ENCODE measurements around the gene TMEM88.
A peak's percentile ranks its signal among the peaks of the same experiment; 100 is the strongest.
"Not testable (repeated sequence)": the region's sequence is repeated elsewhere in the genome, so short reads cannot be mapped to it uniquely, and the experiment has no call there.

Gene TMEM88

DNA sequence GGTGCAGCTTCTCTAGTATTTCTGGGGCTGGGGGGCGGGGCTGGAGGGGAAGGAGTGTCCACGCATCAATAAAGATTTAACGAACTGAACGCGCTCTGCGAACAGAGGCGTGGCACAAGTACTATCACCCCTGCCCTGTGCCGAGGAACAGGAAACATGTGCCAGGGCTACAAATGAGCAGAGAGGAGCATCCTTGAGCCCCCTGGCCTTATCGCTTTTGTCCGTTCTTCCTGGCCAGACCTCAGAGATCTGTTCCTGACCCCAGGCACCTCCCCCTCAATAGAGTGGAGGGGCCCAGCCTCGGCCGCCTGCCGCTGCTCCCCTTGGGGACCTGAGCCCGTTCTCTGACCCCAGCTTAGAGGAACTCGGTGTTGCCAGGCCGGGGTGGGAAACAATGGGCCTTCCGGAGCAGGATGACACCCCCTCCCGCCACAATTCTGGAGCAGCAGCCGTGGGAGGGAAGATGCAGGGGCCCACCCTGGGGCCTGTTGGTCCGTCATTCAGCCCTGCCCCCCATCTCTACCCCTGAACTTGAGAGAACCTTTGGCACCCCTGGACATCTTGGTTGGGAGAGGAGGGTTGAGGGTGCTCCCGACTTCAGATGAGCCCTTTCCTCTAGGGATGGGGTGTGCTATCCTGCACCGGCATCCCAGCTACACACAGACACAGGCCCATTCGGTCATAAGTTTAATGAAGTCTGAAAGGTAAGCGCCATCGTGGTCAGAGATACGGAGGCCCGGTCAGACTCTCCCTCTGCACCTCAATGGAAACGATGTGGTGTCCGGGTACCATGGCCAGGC, 1.3 kb downstream of the TMEM88 start:
- DNase-seq (ENCODE audit: low read depth in 2 of 2), result no peak

DNA sequence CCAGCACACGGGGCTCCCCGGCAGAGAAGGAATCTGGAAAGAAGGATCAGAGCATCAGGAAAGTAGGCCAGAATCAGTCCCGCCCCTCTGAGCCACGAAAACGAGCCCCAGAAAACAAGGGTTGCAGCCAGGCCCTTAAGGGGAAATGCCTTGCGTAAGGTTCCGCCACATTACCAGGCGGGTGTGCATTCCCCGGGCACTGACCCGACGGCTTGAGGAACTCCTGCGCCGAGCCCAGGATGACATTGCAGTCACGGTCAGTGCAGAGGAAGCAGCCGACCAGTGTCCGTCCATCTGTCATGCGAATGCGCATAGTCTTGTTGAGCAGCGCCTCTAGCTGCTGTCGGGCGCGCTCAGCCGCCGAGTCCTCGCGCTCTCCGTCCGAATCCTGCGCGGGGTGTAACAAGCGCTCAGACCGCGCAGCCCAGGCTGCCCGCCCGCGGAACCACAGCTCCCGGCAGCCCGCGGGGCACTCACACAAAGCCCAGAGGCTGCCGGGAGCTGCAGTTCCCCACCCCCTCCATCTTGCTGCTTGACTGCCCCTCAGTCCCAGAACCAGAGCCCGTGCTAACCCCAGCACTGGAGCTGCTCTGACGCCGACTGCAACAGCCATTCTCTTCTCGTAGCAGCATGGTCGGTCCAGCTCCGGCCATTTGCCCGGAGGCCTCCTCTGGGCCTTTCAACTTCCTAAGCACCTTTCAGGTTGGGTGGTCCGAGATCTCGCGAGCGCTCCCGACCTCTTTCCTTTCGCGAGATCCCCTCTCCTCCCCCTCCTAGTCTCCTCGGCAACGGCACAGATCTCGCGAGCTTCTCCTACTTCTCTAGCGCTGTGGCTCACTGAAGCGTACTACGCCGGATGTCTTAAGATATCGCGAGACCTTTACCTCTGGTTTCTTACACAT, 2.2 kb downstream of the TMEM88 start, which contains the start of gene NAA38:
TSS of gene NAA38 (minus strand) at position 749 of the 902 bp plus-strand sequence. CDS start at position 653, 96 bp downstream.
- peak; percentile 86 to 90 for DNase-seq (ENCODE audit: low read depth in 2 of 2)

DNA sequence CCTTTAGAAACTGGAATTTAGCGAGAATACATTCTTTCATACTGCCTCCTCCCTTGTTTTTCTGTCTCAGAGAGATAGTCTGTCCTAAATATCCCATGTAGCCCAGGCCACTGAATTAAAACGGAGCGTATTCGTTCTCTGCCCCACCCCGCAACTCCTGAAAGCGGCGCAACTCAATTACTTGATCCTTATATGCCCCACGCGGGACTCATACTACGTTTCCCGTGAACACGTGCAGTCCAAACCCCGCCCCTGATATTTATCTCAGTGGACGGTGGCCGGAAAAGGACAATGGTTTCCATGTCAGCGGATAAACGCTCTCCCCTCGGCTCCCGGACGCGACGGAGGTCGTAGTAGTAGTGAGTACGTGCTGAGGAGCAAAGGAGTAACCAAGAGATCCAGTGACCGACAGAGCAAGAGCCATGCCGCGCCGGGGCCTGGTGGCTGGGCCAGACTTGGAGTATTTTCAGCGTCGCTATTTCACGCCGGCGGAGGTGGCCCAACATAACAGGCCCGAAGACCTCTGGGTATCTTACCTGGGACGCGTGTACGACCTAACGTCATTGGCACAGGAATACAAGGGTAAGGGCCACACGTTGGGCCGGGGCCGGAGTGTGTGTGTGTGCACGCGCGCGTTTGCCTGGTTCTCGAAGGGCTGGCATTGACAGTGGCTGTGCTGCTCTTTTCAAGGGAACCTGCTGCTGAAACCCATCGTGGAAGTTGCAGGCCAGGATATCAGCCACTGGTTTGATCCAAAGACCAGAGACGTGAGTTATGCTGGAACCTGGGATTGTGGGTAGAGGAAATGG, 3.1 kb downstream of the TMEM88 start, which contains the start of gene CYB5D1:
TSS of gene CYB5D1 (plus strand) at position 291 of the 809 bp plus-strand sequence. CDS start at position 423, 132 bp downstream.
- peak; percentile 74 to 79 for DNase-seq (ENCODE audit: low read depth in 2 of 2)

DNA sequence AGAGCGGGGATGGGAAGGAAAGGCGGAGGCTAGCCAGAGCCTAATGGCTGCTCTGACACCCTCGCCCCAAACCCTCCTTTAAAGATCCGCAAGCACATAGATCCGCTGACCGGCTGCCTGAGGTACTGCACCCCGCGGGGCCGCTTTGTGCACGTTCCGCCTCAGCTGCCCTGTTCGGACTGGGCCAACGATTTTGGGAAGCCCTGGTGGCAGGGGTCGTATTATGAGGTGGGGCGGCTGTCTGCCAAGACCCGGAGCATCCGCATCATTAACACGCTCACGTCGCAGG, 3.6 kb downstream of the TMEM88 start:
- DNase-seq (ENCODE audit: low read depth in 2 of 2), result no peak

DNA sequence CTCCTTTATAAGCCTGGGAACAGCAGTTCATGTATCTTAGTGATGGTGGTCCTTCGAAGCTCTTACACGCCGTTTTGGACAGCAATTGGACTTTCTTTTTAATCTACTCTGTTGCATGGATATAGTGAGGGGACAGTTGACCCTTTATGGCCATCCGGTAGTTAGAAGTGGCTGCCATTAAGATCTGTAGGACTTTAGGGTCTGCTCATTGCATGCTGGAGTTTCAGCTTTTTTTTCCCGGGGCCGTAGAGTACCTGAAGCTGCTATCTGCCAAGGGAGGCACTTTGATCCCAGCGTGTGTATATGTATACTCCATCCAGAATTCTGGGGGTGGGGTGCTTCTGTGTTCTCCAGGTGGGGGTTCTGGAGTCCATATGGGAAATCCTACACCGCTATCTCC, 4.2 kb downstream of the TMEM88 start:
- no peak for DNase-seq (ENCODE audit: low read depth in 2 of 2)

DNA sequence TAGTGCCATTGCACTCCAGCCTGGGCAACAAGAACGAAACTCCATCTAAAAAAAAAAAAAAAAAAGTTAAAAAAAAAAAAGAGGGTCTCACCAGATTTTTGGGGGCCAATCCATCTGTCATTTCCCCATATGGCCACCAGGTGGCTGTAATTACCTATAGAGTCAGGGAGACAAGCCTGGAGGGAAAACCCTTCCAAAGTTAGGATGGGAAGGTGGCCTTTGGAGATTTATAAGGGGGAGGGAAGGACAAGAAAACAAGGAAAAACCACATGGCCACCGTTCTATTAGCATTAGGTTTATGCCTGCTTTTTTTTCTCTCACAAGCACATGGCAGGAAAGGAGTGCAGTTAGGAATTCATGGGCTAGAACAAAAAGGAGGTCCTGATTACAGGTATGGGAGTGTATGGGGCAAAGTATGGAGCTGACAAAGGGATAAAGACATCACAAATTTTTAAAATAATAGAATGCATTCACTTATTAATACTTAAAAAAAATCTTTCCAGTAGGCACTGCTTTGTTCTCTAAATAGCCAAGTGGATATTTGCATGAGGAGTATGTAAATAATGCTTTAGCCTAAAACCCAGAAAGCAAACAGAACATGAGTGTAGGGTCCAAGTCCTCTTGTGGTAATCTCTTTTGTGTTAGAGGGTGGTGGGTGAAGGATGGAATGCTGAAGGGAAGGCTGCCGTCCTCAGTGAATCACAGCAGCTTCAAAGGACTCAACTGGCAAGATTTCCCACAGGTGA, 8.0 kb downstream of the TMEM88 start:
- DNase-seq (ENCODE audit: low read depth in 2 of 2), result no peak

DNA sequence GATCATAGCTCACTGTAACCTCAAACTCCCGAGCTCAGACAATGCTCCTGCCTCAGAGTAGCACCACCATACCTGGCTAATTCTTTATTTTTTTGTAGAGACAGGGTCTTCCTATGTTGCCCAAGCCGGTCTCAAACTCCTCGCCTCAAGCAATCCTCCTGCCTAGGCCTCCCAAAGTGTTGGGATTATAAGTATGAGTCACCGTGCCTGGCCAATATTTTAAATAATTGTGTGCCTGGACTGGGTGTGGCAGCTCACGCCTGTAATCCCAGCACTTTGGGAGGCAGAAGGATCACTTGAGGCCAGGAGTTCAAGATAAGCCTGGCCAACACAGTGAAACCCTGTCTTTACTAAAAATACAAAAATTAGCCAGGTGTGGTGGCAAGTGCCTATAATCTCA, 9.5 kb downstream of the TMEM88 start:
- DNase-seq (ENCODE audit: low read depth in 2 of 2), result not testable (repeated sequence)

DNA sequence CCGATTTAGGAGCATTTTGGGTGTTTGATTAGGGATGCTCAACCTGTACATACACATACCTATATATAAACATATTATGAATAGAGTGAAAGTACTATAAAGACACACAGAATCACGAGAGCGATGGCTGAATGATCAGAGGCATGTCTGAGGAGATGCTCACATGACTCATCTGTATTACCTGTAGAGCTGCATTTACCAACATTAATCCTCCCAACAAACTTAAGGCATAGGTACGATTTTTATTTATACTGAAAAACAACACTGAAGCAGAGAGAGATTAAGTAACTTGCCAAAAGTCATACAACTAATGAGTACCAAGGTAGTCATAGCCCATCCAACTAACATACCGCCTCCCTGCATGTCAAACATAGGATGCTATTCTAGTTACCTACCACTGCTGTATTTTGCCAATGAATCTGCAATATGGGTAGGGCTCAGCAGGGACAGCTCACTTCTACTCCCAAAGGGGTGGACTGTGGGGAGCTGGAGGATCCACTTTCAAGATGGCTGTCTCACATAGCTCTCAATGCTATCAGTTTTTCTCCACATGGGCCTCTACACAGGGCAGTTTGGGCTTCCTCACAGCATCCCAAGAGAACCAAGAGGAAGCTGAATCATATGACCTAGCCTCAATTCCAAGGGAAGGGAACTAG, 10.3 kb downstream of the TMEM88 start:
- DNase-seq (ENCODE audit: low read depth in 2 of 2), result no peak

DNA sequence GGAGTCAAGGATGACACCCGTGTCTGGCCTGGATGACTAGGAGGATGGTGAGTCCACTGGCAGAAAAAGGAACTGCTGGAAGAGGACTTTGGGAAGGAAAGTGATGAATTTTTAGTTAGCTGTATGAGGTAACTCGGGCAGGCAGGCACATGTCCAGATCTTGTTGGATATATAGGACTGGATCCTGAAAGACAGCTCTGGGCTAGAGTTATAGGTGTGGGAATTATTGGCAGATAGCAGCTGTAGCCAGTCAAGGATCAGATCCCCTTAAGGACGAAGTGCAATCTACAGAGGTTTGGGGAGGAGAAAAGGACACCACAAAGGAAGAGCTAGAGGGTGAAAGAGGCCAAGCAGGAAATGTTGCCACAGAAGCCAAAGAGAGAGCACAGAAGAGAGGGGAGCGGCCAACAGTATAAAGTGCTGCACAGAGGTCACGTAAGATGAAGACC, 13.0 kb downstream of the TMEM88 start:
- DNase-seq (ENCODE audit: low read depth in 2 of 2), result no peak

DNA sequence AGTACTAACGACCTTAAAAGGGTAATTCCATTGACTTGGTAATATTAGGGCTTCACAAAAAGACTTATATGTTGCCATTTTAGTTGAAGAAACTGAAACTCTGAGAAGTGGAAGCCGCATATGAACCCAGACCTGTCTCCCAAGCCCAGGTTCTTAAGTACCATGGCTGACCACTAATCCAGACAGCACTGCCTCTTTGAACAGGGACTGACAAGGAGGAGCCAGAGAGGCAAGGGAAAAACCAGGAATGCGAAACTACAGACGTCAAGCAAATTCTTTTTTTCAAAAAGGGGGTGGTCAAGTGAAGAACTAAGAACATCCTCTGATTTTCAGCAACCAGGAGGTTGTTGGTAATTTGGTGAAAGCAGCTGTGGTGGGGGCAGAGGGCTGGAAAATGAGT, 18.2 kb downstream of the TMEM88 start:
- DNase-seq (ENCODE audit: low read depth in 2 of 2), result no peak

DNA sequence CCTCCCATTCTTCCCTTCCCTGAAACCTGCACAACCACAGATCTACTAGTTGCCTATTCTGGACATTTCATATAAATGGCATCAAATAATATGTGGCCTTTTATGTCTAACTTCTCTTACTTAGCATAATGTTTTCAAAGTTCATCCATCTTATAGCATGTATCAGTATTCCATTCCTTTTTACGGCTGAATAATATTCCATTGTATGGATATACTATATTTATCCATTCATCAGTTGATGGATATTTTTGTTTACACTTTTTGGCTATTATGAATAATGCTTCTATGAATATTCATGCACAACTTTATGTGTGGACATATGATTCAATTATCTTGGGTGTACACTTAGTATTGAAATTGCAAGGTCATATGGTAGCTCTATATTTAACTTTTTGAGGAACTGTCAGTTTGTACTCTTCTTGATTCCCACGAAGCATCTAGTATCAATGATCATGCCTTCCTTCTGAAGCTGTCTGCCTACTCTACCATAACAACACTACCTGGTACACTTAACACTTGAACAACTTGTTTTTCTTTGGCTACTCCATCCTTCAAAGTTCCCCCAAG, 21.0 kb downstream of the TMEM88 start:
- DNase-seq (ENCODE audit: low read depth in 2 of 2), result no peak

DNA sequence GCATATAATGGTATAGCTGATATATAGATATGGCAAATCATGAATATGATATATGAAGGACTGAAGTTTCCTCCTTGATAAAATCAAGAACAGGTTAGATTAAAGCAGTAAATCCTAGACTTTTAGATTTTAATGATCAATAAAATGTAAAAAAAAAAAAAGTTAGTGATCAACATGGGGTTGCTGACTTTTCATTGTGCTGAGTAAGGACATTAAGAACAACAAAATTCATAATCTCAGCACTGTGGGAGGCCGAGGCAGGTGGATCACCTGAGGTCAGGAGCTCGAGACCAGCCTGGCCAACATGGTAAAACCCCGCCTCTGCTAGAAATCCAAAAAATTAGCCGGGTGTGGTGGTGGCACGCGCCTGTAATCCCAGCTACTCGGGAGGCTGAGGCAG, 23.4 kb downstream of the TMEM88 start:
- DNase-seq (ENCODE audit: low read depth in 2 of 2), result no peak

DNA sequence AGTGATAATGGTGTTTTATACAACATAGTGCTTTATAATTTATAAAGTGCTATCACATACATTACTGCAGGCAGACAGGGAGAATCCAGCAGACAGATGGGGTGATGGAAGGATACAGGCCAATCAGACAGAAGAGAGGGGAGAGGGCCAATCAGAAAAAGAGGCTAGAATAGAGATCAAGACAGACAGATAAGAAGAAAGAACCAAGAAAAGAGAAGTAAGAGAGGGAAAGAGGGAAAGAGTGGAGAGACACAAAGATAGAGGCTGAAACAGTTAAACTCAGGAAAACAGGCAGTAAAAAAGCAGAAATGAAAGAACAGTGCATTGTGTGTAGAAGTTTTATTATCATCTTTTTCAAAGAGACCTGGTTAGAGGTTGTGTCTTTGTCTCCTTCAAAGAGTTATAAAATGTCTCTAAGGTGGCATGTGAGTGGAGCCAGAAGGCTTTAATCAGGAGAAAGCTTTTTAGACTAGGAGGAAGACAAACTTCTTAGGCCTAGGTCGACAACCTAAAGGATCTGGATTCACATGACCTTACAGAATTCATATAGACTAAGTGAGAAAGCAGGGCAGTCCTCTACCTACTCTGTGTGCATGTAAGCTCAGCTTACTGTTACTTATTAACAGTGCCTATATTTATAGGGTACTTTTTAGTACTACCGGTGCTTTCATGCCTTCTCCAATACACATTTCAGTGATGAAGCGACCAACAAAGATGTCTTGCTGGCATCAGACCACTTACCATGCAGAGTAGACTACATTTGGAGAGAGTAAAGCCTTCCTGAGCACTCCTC, 25.4 kb downstream of the TMEM88 start:
- DNase-seq (ENCODE audit: low read depth in 2 of 2), result no peak

DNA sequence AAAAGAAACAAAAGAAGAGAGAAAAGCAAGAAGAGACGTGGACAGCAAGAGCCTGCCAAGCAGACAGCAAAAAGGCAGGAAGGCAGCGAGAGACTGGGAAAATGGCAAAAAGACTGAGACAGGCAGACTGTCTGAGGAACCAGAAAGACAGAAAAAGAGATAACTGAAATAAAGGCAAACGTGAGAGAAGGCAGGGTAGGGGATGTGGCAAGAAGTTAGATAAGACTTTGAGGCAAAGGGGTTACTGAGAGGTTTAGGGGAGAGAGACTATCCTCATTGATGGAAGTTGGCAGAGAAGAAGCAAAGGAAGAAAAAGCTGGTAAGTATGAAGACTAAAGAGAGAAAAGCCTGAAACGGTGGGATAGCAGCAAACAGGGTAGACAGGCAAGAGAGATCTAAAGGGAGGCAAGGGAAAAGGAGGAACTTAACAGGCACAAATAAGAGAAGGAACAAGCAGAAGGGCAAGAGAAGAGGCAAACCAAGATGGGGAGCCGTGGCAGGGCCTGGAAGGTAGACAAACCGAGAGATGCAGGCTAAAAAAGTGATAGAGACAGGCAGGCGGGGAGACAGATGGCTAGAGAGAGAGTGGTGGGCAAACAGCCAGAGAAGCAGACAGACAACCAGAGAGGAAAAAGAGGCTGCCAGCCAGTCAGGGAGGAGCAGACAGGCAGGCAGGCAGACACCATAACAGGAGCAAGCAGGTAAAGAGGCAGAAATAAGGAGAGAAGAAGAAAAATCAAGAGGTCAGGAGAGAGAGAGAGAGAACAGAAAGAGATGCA, 26.6 kb downstream of the TMEM88 start:
- DNase-seq (ENCODE audit: low read depth in 2 of 2), result no peak

DNA sequence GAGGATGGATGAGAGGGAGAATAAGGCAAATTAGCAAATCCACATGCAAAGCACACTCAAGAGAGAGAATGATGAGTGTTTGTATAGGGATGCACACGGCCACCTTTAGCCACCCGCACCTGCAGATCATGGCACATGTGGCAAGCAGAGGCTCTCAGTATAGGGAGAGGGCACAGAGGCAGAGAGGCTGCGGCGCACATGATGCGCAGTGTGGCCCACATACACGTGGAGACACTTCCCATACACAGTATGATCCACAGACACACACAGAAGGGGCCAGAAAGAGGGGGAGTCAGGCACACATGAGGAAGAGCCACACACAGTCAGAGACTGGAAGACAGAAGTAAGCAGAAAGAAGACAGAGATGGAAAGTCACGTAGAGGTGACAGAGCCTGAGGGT, 27.2 kb downstream of the TMEM88 start:
- DNase-seq (ENCODE audit: low read depth in 2 of 2), result no peak

DNA sequence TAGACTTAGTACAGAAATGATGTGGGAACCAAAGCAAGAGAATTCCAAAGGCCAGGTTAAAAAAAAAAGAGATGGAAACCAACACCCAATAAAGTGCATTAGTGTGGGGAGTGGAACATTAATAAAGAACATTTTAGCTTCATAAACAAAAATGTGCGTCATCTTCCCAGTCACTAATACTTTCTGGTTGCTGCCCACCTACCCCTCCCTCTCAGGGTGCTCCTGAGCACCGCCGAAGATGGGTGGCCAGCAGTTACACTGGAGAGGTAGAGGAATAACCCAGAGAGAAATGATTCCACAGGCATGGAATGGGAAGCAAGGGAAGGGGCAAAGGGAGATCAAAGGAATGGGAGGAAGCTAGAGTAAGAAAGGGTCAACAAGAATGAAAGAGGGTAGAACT, 27.8 kb downstream of the TMEM88 start:
- no peak for DNase-seq (ENCODE audit: low read depth in 2 of 2)

DNA sequence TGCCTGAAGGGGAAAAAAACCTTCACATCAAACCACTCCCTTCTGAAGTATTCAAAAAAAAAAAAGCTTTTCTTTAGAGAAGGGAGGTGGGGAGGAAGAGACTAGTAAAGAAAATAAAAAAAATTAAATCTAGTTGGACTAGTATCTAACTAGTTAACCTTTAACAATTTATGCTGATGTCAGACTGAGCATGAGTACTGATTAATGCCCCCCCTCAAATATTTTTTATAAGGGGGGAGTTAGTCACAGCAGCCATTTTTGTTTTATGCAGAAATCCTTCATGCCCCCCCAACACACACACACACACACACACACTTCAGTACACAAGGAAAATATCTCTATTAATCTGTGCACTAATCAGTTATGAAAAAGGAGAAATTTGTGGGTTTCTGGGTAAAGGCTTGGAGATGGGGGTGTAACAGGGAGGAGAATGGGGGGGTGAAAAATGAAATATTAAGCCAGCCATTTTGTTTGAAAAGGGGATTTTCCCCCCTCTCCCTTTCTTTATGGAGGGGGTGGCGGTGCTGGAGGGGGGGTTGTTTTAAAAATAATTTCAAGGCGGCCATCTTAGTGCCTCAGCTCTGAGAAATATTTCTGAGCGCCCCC, 29.0 kb downstream of the TMEM88 start:
- DNase-seq (ENCODE audit: low read depth in 2 of 2), result no peak
